ENCODE results near the gene DUSP23.

Gene DUSP23

DNA sequence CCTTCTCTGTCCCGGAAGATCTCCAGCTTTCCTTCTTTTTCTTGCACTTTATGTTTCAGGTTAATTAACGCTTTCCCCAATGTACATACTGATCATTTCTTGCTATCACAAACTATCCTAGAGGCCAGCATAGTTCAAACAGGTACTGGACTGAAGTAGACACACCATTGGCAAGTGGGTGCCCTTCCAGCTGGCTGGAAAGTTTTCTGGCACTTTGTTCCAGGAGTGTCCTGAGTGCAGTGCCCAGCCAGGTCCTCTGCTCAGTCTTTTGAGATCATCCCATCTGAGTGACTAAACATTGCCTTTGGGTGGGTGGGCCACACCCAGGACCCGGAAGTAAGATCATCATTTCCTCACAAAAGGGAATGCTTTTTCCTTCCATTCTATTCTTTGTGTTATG lies 15.0 kb upstream of the DUSP23 start:
- TF ChIP-seq, protein P1, sequence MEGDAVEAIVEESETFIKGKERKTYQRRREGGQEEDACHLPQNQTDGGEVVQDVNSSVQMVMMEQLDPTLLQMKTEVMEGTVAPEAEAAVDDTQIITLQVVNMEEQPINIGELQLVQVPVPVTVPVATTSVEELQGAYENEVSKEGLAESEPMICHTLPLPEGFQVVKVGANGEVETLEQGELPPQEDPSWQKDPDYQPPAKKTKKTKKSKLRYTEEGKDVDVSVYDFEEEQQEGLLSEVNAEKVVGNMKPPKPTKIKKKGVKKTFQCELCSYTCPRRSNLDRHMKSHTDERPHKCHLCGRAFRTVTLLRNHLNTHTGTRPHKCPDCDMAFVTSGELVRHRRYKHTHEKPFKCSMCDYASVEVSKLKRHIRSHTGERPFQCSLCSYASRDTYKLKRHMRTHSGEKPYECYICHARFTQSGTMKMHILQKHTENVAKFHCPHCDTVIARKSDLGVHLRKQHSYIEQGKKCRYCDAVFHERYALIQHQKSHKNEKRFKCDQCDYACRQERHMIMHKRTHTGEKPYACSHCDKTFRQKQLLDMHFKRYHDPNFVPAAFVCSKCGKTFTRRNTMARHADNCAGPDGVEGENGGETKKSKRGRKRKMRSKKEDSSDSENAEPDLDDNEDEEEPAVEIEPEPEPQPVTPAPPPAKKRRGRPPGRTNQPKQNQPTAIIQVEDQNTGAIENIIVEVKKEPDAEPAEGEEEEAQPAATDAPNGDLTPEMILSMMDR (IDR thresholded peaks at IDR 0.05; ENCODE audit: control insufficient read depth, extremely low read depth, insufficient read depth) = no peak
- H3K4me3 ChIP-seq (ENCODE audit: low read depth, low read length) = no peak overlapping the region

DNA sequence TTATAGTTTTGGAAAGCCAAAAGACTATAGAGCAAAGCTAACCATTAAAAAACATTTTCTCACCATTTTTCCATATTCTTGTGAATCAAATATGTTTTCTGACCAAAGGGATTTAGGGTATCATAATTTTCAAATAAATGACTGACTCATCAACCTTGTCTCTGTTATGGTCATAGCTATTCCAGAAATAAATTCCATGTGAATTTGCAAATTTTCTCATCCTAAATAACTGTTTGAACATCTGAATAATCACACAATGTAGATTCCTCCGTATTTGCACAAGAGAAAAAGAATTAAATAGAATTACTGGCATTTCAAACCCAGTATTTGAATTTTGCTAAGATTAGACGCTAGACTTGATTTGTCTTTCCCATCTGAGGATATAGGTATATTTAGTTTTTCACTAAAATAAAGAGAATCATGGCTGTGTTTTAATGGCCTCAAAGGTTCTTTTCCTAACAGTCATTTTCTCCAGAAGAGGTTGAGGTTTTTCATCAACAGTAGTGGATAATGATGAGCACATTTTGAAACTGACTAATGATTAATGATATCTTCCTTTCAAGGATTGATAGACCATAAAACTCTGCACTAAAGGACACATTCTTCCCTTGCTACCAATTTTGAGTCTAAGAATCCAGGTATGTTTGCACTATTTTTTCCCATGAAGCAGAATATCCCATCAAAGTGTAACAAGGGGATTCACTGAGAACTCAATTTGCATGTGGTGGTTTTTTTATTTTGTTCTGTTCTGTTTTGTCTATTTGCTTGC lies 9.5 kb upstream of the DUSP23 start:
- TF ChIP-seq, protein P1 (IDR thresholded peaks at IDR 0.05; ENCODE audit: control insufficient read depth, extremely low read depth, insufficient read depth) = no peak
- no peak overlapping the region for H3K4me3 ChIP-seq (ENCODE audit: low read depth, low read length)
- no peak for DNase-seq (ENCODE audit: low read depth)

More for the DNA sequence above, 15.0 kb upstream of the DUSP23 start:
- DNase-seq (ENCODE audit: low read depth) = no peak

DNA sequence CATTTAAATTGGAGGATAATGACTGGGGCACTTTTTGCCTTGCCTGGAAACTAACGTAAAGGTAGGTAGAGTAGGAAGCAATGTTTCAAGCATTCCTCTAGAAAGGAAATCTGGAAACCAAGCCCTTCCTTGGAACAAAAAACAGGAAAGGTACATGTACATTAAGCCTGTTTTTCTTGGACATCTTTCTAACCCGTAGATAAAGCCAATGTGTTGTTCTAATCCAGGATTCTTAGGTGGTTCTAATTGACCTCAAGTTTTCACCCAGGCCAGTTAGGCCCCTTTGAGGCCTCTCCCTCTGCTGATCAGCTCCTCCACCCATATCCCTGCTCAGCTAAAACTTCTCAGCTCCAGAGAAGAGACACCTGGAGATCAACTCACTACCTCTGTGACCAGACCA lies 6.3 kb upstream of the DUSP23 start:
- TF ChIP-seq, protein P1 (IDR thresholded peaks at IDR 0.05; ENCODE audit: control insufficient read depth, extremely low read depth, insufficient read depth) = no peak
- no peak overlapping the region for H3K4me3 ChIP-seq (ENCODE audit: low read depth, low read length)
- DNase-seq (ENCODE audit: low read depth) = no peak

DNA sequence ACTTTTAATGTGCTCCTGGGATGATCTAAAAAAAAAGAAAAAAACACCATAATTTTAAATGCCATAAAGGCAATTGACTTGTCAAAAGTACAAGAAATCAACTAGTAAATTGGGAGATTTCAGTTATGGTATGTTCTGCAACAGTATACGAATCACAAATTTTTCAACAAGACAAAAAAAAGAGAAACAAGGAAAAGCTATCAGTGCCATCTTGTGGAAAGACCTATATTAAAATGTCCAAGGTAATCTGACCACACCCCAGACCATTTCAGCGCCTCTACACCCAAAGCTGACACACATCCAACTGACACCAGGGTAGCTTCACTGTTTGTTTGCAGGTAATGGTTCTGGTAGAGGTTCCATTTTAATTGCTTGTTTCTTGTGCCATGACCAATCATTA lies 5.0 kb upstream of the DUSP23 start:
- TF ChIP-seq, protein P1 (IDR thresholded peaks at IDR 0.05; ENCODE audit: control insufficient read depth, extremely low read depth, insufficient read depth) = peak; percentile 54
- DNase-seq (ENCODE audit: low read depth) = no peak
- no peak overlapping the region for H3K4me3 ChIP-seq (ENCODE audit: low read depth, low read length)

DNA sequence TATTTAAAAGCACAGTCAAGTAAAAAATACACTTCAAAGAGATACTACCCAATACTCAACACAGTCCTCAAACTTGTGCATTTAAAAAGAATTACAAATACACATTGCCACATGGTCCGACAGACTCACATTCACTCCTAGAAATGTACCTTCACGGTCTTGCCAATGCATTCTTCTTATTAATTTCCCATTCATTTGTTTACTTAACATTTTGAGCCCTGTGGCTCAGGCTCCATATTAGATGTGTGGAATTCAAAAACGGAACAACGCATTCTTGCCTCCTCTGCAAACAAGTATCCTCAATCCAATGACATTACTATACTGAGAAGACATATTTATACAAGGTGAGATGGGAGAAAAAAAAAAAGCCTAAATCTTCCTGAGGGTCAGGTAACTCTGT lies 2.5 kb upstream of the DUSP23 start:
- H3K4me3 ChIP-seq (ENCODE audit: low read depth, low read length) = no peak overlapping the region
- no peak for DNase-seq (ENCODE audit: low read depth)
- TF ChIP-seq, protein P1 (IDR thresholded peaks at IDR 0.05; ENCODE audit: control insufficient read depth, extremely low read depth, insufficient read depth) = no peak

DNA sequence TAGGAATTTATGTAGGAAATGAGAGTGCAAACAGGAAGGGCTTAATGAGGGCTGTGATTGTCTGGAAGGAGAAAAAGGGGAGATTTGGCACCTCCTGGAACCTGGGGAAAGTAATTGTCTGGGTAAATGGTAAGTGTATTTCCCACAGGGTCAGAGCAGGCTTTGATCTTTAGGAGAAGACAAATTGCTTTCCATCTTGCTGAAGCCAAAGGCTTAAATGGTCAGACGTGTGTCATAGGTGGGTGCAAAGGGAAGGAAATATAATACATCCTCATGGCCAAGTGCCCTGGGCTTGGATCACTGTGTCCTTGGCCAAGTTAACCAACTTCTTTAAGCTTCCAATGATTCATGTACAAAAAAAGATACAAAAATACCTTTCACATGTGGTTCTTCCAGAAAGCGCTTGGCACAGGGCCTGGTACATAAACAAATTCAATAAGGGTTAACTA lies 1.3 kb upstream of the DUSP23 start:
- TF ChIP-seq, protein P1 (IDR thresholded peaks at IDR 0.05; ENCODE audit: control insufficient read depth, extremely low read depth, insufficient read depth) = no peak
- H3K4me3 ChIP-seq (ENCODE audit: low read depth, low read length) = no peak overlapping the region
- DNase-seq (ENCODE audit: low read depth) = peak; percentile 28

DNA sequence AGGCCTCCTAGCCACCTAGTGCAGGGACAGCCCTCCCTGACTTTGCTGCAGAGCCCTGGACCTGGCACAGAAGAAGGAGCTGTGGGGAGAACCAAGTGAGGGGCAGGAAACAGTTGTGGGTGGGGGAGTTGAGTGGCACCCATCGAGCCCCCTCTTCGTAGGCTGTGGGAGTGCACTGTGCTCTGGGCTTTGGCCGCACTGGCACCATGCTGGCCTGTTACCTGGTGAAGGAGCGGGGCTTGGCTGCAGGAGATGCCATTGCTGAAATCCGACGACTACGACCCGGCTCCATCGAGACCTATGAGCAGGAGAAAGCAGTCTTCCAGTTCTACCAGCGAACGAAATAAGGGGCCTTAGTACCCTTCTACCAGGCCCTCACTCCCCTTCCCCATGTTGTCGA lies 1.2 kb downstream of the DUSP23 start:
- TF ChIP-seq, protein P1 (IDR thresholded peaks at IDR 0.05; ENCODE audit: control insufficient read depth, extremely low read depth, insufficient read depth) = no peak
- DNase-seq (ENCODE audit: low read depth) = no peak
- H3K4me3 ChIP-seq (ENCODE audit: low read depth, low read length) = peak overlapping the region; percentile 59
